Keratinocyte (primary cell): ENCODE results near the gene PYDC1. TPM values are rescaled to one million over a fixed set of nuclear protein-coding genes. Genes with fewer than 3 reads are reported as not detected.

ENCODE experiments used
- DNase-seq: peaks from one replicate; pipeline ENCODE4 v3.0.0-alpha.2; 2011; ENCODE audit warnings: low read depth, missing footprints, low spot score
- FAIRE-seq: peaks from 2 replicates; lab custom pipeline; 2011; peaks lifted over from hg19 to GRCh38; lab: Jason Lieb, UNC
- H2AFZ ChIP-seq: 2 replicates; pipeline ENCODE4 v1.6.0; 2012; ENCODE audit warnings: low read length, control low read depth, inconsistent platforms; ENCODE audit not compliant: control insufficient read depth
- H3K27ac ChIP-seq: 2 replicates; pipeline ENCODE4 v1.5.1; 2011; ENCODE audit warnings: low read length; ENCODE audit not compliant: control insufficient read depth, insufficient read depth
- H3K27me3 ChIP-seq: 3 replicates; pipeline ENCODE4 v1.6.0; 2011; ENCODE audit warnings: low read length; ENCODE audit not compliant: control insufficient read depth, insufficient read depth; ENCODE audit errors: extremely low read depth
- H3K36me3 ChIP-seq, 2 experiments: 2 replicates in 1 of 2; 3 replicates in 1 of 2; pipeline ENCODE4 v1.5.1; 2011; ENCODE audit warnings: low read length in 2 of 2, mild to moderate bottlenecking in 1 of 2; ENCODE audit not compliant: control insufficient read depth in 2 of 2, insufficient read depth in 2 of 2; ENCODE audit errors: extremely low read depth in 1 of 2
- H3K4me1 ChIP-seq: 3 replicates; pipeline ENCODE4 v1.5.1; 2011; ENCODE audit warnings: low read length; ENCODE audit not compliant: control insufficient read depth, insufficient read depth; ENCODE audit errors: extremely low read depth
- H3K4me2 ChIP-seq: 3 replicates; pipeline ENCODE4 v1.6.0; 2011; ENCODE audit warnings: low read depth, low read length; ENCODE audit not compliant: control insufficient read depth, insufficient read depth; ENCODE audit errors: extremely low read depth
- H3K4me3 ChIP-seq, 3 experiments: fragments of 200-600 bp in 1 of 3; sonication (generic) in 1 of 3; 2 replicates in 2 of 3; 3 replicates in 1 of 3; pipeline ENCODE4 v1.5.1; 2011 to 2016; ENCODE audit warnings: low read length in 3 of 3, mild to moderate bottlenecking in 3 of 3, control low read depth in 2 of 3, inconsistent platforms in 1 of 3, low read depth in 1 of 3, mixed read lengths in 1 of 3, mixed run types in 1 of 3, moderate library complexity in 1 of 3; ENCODE audit not compliant: control insufficient read depth in 2 of 3, insufficient read depth in 2 of 3; ENCODE audit errors: extremely low read depth in 1 of 3
- H3K79me2 ChIP-seq: 2 replicates; pipeline ENCODE4 v1.6.0; 2012; ENCODE audit warnings: low read length; ENCODE audit not compliant: control insufficient read depth, insufficient read depth
- H3K9ac ChIP-seq: 3 replicates; pipeline ENCODE4 v1.6.0; 2011; ENCODE audit warnings: low read length; ENCODE audit not compliant: control insufficient read depth, insufficient read depth; ENCODE audit errors: extremely low read depth
- H3K9me1 ChIP-seq: 3 replicates; pipeline ENCODE4 v1.6.0; 2011; ENCODE audit warnings: low read length; ENCODE audit not compliant: control insufficient read depth, insufficient read depth; ENCODE audit errors: extremely low read depth
- H3K9me3 ChIP-seq: 2 replicates; pipeline ENCODE4 v1.5.1; 2012; ENCODE audit warnings: low read depth, low read length; ENCODE audit not compliant: control insufficient read depth
- H4K20me1 ChIP-seq: 3 replicates; pipeline ENCODE4 v1.6.0; 2011; ENCODE audit warnings: low read length; ENCODE audit not compliant: control insufficient read depth, insufficient read depth; ENCODE audit errors: extremely low read depth
- CTCF ChIP-seq, 3 experiments: IDR thresholded peaks in 1 of 3; conservative IDR thresholded peaks in 1 of 3; optimal IDR thresholded peaks in 1 of 3; 2 replicates in 2 of 3; 3 replicates in 1 of 3; pipeline versions ENCODE3 to v1.5.1; 2011; ENCODE audit warnings: low read length in 3 of 3, mild to moderate bottlenecking in 3 of 3, moderate library complexity in 2 of 3, control low read depth in 1 of 3, inconsistent platforms in 1 of 3; ENCODE audit not compliant: insufficient read depth in 2 of 3; ENCODE audit errors: extremely low read depth in 1 of 3
- EZH2 ChIP-seq: IDR thresholded peaks from one replicate; pipeline ENCODE4 v1.6.1; 2012; ENCODE audit warnings: inconsistent platforms, mild to moderate bottlenecking, low read length, moderate library complexity
- dilution Hi-C: fragments of 300-500 bp; cut with MboI; formaldehyde crosslinking; loops from one replicate; pipeline ENCODE4 v1.7.0; 2020; ENCODE audit warnings: low sequenced_read_pairs; ENCODE audit not compliant: extremely low pct_ligation_motif_present
- polyA plus RNA-seq, 5 experiments: library from polyadenylated mRNA; depleted of rRNA in 3 of 5; stranded (reverse) in 3 of 5; stranded (forward) in 1 of 5; unstranded in 1 of 5; fragments of >200 nt; gene quantifications; 1 replicate in 1 of 5; 2 replicates in 3 of 5; 3 replicates in 1 of 5; pipeline versions ENCODE4 v1.2.1 to v1.2.3, GENCODE V29; 2011 to 2012; ENCODE audit warnings: missing spikeins in 2 of 5, low read depth in 1 of 5, low replicate concordance in 1 of 5

PYDC1 gene
- polyA plus RNA-seq, 1 donor (not counting 4 experiments of a cell fraction or from before 2014, with no cell fraction given), result not detected

DNA sequence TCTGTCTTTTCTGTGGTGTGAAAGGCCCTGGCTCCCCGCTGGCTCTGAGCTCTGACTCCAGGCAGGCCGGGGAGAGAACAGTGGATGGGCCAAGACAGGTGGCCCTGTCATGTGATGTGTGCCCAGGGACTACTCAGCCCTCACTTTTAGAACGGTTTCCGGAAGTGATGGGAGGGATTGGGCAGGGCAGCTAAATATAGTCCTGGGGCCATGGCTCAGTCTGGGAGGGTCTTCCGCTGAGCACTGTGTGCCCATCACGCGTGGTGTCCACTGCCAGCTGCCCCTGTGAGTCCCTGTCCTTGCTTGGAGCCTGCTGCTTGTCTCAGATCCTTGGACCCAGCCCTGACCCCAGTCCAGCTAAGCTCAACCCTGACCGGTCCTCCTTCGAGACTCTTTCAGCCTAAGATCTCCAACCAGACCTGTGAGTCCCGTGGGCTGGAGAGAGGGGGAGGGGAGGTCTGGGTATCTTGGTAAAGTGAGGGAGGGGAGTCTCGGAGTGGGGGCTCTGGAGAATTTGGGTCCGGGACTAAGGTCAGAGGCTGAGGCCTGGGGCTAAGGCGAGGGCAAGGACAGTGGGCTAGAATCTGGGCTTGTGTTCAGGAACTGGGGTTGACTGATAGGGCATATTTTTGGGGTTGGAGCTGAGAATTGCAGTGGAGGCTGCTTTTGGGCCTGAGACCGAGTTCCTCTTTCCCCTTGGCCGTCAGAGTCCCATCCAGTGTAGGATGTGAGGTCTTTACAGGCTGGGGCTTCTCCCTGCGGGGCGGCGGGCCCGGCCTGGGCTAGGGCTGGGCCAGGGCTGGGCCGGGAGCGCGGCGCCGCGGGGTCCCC is 2.8 kb downstream of the PYDC1 start, which contains the start of gene TRIM72:
Gene TRIM72 (plus strand): TSS at position 243 of the 831 bp plus-strand sequence. CDS start 620 bp downstream, outside the sequence.
- no peaks in the 10 kb centered on the region for H3K9me1 ChIP-seq
- no peak within 1 kb of the TSS for H3K4me3 ChIP-seq
- peaks cover 9% of the 10 kb centered on the region for H3K4me1 ChIP-seq
- H3K79me2 ChIP-seq, result no peaks in the 10 kb centered on the region
- FAIRE-seq (no peak), DNase-seq (no peak)
- no peaks in the 10 kb centered on the region for H3K9me3 ChIP-seq
- H2AFZ ChIP-seq, result no peak within 1 kb of the TSS
- no peak within 1 kb of the TSS for H3K9ac ChIP-seq
- dilution Hi-C loops, result no loop called here
- H3K4me2 ChIP-seq, result peak within 1 kb of the TSS; percentile 74
- no peak within 1 kb of the TSS for H3K27ac ChIP-seq
- H4K20me1 ChIP-seq, result no peaks in the 10 kb centered on the region
- H3K27me3 ChIP-seq, result peaks cover 48% of the 10 kb centered on the region
- no peaks in the 10 kb centered on the region for H3K36me3 ChIP-seq
- no peak for TF ChIP-seq CTCF (optimal IDR thresholded peaks at IDR 0.05 in 1 of 3, IDR thresholded peaks at IDR 0.05 in 1 of 3, conservative IDR thresholded peaks at IDR 0.05 in 1 of 3; ENCODE audit: extremely low read depth in 1 of 3, insufficient read depth in 2 of 3, low read length in 3 of 3)
- TF ChIP-seq EZH2, result no peak

GRCh38 chr16:31213342-31213741 is 3.6 kb downstream of the PYDC1 start:
- no peaks in the 10 kb centered on the region for H3K9me3 ChIP-seq
- H3K79me2 ChIP-seq, result no peaks in the 10 kb centered on the region
- H3K27me3 ChIP-seq, result peaks cover 48% of the 10 kb centered on the region
- DNase-seq (no peak), FAIRE-seq (no peak)
- no peak overlapping the region for H3K27ac ChIP-seq
- dilution Hi-C loops, result no loop called here
- H3K4me3 ChIP-seq, result no peak overlapping the region
- H3K9ac ChIP-seq, result no peak overlapping the region
- TF ChIP-seq CTCF (optimal IDR thresholded peaks at IDR 0.05 in 1 of 3, IDR thresholded peaks at IDR 0.05 in 1 of 3, conservative IDR thresholded peaks at IDR 0.05 in 1 of 3; ENCODE audit: extremely low read depth in 1 of 3, insufficient read depth in 2 of 3, low read length in 3 of 3) (no peak), EZH2 (no peak)
- peaks cover 9% of the 10 kb centered on the region for H3K4me1 ChIP-seq
- H3K4me2 ChIP-seq, result no peak overlapping the region
- H4K20me1 ChIP-seq, result no peaks in the 10 kb centered on the region
- no peaks in the 10 kb centered on the region for H3K9me1 ChIP-seq
- no peak overlapping the region for H2AFZ ChIP-seq
- H3K36me3 ChIP-seq, result no peaks in the 10 kb centered on the region
